IMR-90 (cell line): Measurements from ENCODE around the gene LMNB1. TPM values are rescaled to one million over a fixed set of nuclear protein-coding genes. Genes with fewer than 3 reads are reported as not detected.

ENCODE experiments used
- ELK1 ChIP-seq: fragments of 150-350 bp; IDR thresholded peaks from 2 replicates; pipeline ENCODE4 v1.6.1; 2016; ENCODE audit warnings: low read depth, mild to moderate bottlenecking, low read length, moderate library complexity, borderline replicate concordance
- polyA plus RNA-seq, 3 experiments: library from polyadenylated mRNA; depleted of rRNA; stranded (reverse); fragments of >200 nt; gene quantifications; 2 replicates each; pipeline ENCODE4 v1.2.3, GENCODE V29; 2012; ENCODE audit warnings: low replicate concordance in 1 of 3
- total RNA-seq: library from RNA; depleted of rRNA; stranded (reverse); fragments of >200 nt; gene quantifications from 2 replicates; pipeline ENCODE4 v1.2.3, GENCODE V29; 2012

Gene LMNB1
- total and polyA plus RNA-seq, 2 of the 4 experiments (the other 2 are of a cell fraction), result 36.0 to 53.6 TPM

- no peak for TF ChIP-seq ELK1
Measured at GRCh38 chr5:126809916-126810315, 33.0 kb downstream of the LMNB1 start (continued).
